Fibroblast of the conjunctiva (primary cell): Measurements from ENCODE around the gene TNS4.

Experiments used
- DNase-seq: peaks from one replicate; pipeline ENCODE4 v3.0.0-alpha.2; 2010; ENCODE audit warnings: low read depth

Gene TNS4

GRCh38 chr17:40517981-40518380 is 16.6 kb upstream of the TNS4 start:
- DNase-seq, result no peak

- no peak for DNase-seq
Observed at GRCh38 chr17:40517286-40517662, 15.9 kb upstream of the TNS4 start.

- no peak for DNase-seq
Observed at GRCh38 chr17:40516581-40517285, 15.3 kb upstream of the TNS4 start.

- no peak for DNase-seq
Observed at GRCh38 chr17:40515491-40516041, 14.1 kb upstream of the TNS4 start.

GRCh38 chr17:40515011-40515410 is 13.6 kb upstream of the TNS4 start:
- no peak for DNase-seq

- DNase-seq, result no peak
Observed at GRCh38 chr17:40514013-40514875, 12.8 kb upstream of the TNS4 start.

- no peak for DNase-seq
Observed at GRCh38 chr17:40511667-40512220, 10.3 kb upstream of the TNS4 start.

- DNase-seq, result no peak
Observed at GRCh38 chr17:40511136-40511535, 9.7 kb upstream of the TNS4 start.

GRCh38 chr17:40510328-40510648 is 8.9 kb upstream of the TNS4 start:
- DNase-seq, result peak; percentile 47

- no peak for DNase-seq
Observed at GRCh38 chr17:40509626-40510327, 8.4 kb upstream of the TNS4 start.

GRCh38 chr17:40506786-40507185 is 5.4 kb upstream of the TNS4 start:
- no peak for DNase-seq

GRCh38 chr17:40503154-40503553 is 1.7 kb upstream of the TNS4 start:
- no peak for DNase-seq

GRCh38 chr17:40502716-40503115 is 1.3 kb upstream of the TNS4 start:
- DNase-seq, result no peak

GRCh38 chr17:40500709-40501108 is 714 bp downstream of the TNS4 start:
- DNase-seq, result no peak

GRCh38 chr17:40500190-40500589 is 1.2 kb downstream of the TNS4 start:
- DNase-seq, result no peak

GRCh38 chr17:40499551-40500189 is 1.8 kb downstream of the TNS4 start:
- peak; percentile 36 for DNase-seq

- no peak for DNase-seq
Observed at GRCh38 chr17:40498281-40499084, 2.9 kb downstream of the TNS4 start.

GRCh38 chr17:40497695-40498094 is 3.7 kb downstream of the TNS4 start:
- DNase-seq, result no peak

- no peak for DNase-seq
Observed at GRCh38 chr17:40496634-40497420, 4.6 kb downstream of the TNS4 start.

GRCh38 chr17:40496170-40496569 is 5.3 kb downstream of the TNS4 start:
- DNase-seq, result no peak
